ENCODE results near the gene CASKIN1.
"Not testable (repeated sequence)": the region's sequence is repeated elsewhere in the genome, so short reads cannot be mapped to it uniquely, and the experiment has no call there.

Gene CASKIN1

DNA sequence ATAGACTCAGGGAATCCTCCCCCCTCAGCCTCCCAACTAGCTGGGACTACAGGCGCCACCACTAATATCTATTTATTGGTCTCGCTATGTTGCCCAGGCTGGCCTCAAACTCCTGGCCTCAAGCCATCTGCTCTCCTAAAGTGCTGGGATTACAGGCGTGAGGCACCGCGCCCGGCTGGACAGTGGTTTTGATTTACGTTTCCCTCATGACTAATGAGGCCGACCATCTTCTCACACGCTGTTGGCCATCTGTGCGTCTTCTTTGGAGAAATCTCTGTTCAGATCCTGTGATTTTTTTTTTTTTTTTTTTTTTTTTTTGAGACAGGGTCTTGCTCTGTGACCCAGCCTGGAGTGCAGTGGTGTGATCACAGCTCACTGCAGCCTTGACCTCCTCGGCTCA, 67.2 kb downstream of the CASKIN1 start:
- FAIRE-seq: not testable (repeated sequence)

DNA sequence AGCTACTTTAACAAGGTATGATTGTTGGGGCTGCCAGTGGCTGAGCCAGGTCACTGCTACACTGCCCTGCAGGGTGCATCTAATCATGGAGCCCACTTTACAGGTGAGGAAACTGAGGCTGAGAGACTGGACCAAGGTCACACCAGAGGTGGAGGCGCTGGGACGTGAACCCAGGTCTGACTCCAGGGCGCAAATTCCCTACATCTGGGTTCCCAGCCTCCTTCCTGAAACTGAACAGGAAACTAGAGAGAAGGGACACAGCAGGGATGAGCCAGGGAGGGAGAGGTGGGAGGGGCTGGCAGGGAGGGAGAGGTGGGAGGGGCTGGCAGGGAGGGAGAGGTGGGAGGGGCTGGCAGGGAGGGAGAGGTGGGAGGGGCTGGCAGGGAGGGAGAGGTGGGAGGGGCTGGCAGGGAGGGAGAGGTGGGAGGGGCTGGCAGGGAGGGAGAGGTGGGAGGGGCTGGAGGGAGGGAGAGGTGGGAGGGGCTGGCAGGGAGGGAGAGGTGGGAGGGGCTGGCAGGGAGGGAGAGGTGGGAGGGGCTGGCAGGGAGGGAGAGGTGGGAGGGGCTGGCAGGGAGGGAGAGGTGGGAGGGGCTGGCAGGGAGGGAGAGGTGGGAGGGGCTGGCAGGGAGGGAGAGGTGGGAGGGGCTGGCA, 68.7 kb downstream of the CASKIN1 start:
- FAIRE-seq: not testable (repeated sequence)

Measured in colon (tissue), 2 donors.